ENCODE data around the gene ATP5F1E. TPM values are rescaled to one million over a fixed set of nuclear protein-coding genes. Genes with fewer than 3 reads are reported as not detected.

The ATP5F1E gene
- total RNA-seq, 1 donor from 2014 or later, result 69.7 TPM

GRCh38 chr20:58998656-58999055, 33.5 kb downstream of the ATP5F1E start:
- H3K4me3 Mint-ChIP-seq (ENCODE audit: low read depth), result no peak overlapping the region
- no peak for TF ChIP-seq CTCF (IDR thresholded peaks at IDR 0.05; ENCODE audit: unreplicated experiment)
- peaks cover 15% of the 10 kb centered on the region for H3K4me1 Mint-ChIP-seq (ENCODE audit: low read depth)
- no peaks in the 10 kb centered on the region for H3K9me3 Mint-ChIP-seq (ENCODE audit: low read depth)
- no peaks in the 10 kb centered on the region for H3K27me3 Mint-ChIP-seq
- DNase-seq (ENCODE audit: low spot score, unreplicated experiment), result no peak
- peaks cover 39% of the 10 kb centered on the region for H3K36me3 Mint-ChIP-seq (ENCODE audit: insufficient read depth)
- H3K27ac Mint-ChIP-seq, result no peak overlapping the region

- no peak for TF ChIP-seq CTCF (IDR thresholded peaks at IDR 0.05; ENCODE audit: unreplicated experiment)
- Mint-ChIP-seq H3K9me3 (ENCODE audit: low read depth) (no peaks in the 10 kb centered on the region), H3K4me1 (ENCODE audit: low read depth) (peaks cover 15% of the 10 kb centered on the region), H3K36me3 (ENCODE audit: insufficient read depth) (peaks cover 47% of the 10 kb centered on the region), H3K27ac (peak overlapping the region; percentile 60), H3K4me3 (ENCODE audit: low read depth) (no peak overlapping the region), H3K27me3 (no peaks in the 10 kb centered on the region)
- DNase-seq (ENCODE audit: low spot score, unreplicated experiment), result no peak
Observed at GRCh38 chr20:58997141-58997770, 34.9 kb downstream of the ATP5F1E start.

- DNase-seq (ENCODE audit: low spot score, unreplicated experiment), result no peak
- TF ChIP-seq CTCF (IDR thresholded peaks at IDR 0.05; ENCODE audit: unreplicated experiment), result no peak
- H3K27me3 Mint-ChIP-seq, result no peaks in the 10 kb centered on the region
- no peaks in the 10 kb centered on the region for H3K9me3 Mint-ChIP-seq (ENCODE audit: low read depth)
- H3K36me3 Mint-ChIP-seq (ENCODE audit: insufficient read depth), result peaks cover 50% of the 10 kb centered on the region
- H3K4me3 Mint-ChIP-seq (ENCODE audit: low read depth), result no peak overlapping the region
- H3K4me1 Mint-ChIP-seq (ENCODE audit: low read depth), result peaks cover 21% of the 10 kb centered on the region
- peak overlapping the region; percentile 87 for H3K27ac Mint-ChIP-seq
Observed at GRCh38 chr20:58996226-58996611, 35.9 kb downstream of the ATP5F1E start.

- Mint-ChIP-seq H3K27me3 (no peaks in the 10 kb centered on the region), H3K4me1 (ENCODE audit: low read depth) (peaks cover 21% of the 10 kb centered on the region), H3K36me3 (ENCODE audit: insufficient read depth) (peaks cover 53% of the 10 kb centered on the region), H3K27ac (peak overlapping the region; percentile 87), H3K4me3 (ENCODE audit: low read depth) (peak overlapping the region; percentile 36), H3K9me3 (ENCODE audit: low read depth) (no peaks in the 10 kb centered on the region)
- no peak for DNase-seq (ENCODE audit: low spot score, unreplicated experiment)
- no peak for TF ChIP-seq CTCF (IDR thresholded peaks at IDR 0.05; ENCODE audit: unreplicated experiment)
Observed at GRCh38 chr20:58995461-58996225, 36.5 kb downstream of the ATP5F1E start.

- Mint-ChIP-seq H3K9me3 (ENCODE audit: low read depth) (no peaks in the 10 kb centered on the region), H3K27me3 (no peaks in the 10 kb centered on the region), H3K4me1 (ENCODE audit: low read depth) (peaks cover 21% of the 10 kb centered on the region), H3K27ac (no peak overlapping the region), H3K36me3 (ENCODE audit: insufficient read depth) (peaks cover 51% of the 10 kb centered on the region), H3K4me3 (ENCODE audit: low read depth) (no peak overlapping the region)
- DNase-seq (ENCODE audit: low spot score, unreplicated experiment), result no peak
- TF ChIP-seq CTCF (IDR thresholded peaks at IDR 0.05; ENCODE audit: unreplicated experiment), result no peak
Observed at GRCh38 chr20:58994390-58995159, 37.6 kb downstream of the ATP5F1E start.
